CD4-positive, alpha-beta T cell treated with Interleukin-17A for 4 hours (primary cell): ENCODE results near the gene CCL14.
"Not testable (repeated sequence)": the region's sequence is repeated elsewhere in the genome, so short reads cannot be mapped to it uniquely, and the experiment has no call there.

Experiments
- DNase-seq: peaks from one replicate; pipeline ENCODE4 v3.0.0-alpha.2; 2020; ENCODE audit warnings: mixed read lengths

Gene CCL14

DNA sequence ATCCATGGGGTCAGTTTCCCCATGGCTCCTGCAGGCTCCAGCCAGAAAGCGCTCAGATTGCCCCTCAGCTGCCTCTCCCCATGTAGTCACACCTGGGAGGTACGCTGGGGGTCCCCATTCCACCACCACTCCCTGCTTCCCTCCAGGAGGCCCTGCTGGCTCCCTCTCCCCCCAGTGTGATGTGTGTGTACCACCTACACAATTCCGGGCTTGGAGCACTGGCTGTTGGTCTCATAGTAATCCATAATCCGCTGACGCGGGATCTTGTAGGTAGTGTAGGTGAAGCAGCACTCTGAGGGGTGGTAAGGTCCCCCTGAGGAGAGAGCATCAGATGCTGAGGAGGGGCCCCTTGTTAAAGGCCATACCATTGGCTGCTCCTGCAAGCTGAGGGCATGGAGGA is 2.4 kb downstream of the CCL14 start:
- DNase-seq: no peak

DNA sequence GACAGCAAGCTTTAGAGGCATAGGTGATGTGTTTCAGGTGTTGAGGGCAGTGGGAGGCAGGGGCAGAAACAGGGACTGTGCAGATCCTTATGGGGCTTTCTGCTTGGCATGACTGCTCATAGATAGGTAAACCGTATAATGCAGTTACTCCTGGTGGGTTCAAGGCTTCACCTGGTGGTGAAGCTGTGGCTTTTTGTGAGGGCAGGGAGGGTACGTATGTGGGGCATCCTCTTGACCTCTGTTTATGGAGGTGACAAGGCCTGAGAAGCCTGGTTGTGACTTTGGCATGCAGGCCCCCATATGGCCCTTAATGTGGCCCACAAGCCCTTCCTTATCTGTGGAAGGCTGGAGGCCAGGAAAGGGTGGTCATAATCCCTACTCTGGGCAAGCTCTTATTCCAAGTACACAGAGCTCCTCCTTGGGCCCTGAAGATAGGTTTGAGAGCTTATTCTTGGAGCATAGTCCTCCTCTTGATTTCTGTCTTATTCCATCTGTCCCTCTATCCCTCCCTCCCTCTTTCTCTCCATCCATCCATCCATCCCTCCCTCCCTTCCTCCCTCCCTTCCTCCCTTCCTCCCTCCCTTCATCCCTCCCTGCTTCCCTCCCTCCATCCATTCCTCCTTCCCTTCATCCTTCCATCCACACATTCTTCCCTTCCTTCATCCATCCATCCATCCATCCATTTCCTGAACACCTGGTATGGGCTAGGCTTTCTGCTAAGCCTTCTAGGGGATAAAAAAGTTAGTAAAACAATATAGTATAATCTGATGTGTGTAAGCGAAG is 3.9 kb downstream of the CCL14 start:
- DNase-seq: no peak

DNA sequence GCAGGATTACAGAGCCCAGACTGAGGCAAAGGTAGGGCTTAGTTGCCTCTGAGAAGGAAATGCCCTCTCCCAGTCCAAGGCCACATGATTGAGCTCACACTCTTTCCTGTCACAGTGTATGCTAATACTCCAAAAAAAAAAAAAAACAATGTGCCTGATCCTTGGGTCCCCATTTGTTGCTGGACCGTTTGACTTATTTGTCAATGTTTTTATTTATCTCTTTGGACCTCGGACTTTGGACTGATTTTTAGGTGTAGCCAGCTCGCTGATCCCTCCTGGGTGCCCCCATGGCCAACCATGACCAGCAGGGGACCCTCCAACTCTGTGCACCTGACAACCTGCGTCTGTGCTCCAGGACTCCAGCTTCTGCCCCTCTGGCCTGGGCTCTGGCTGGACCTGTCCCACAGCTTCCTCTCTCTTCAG is 4.6 kb downstream of the CCL14 start:
- no peak for DNase-seq

DNA sequence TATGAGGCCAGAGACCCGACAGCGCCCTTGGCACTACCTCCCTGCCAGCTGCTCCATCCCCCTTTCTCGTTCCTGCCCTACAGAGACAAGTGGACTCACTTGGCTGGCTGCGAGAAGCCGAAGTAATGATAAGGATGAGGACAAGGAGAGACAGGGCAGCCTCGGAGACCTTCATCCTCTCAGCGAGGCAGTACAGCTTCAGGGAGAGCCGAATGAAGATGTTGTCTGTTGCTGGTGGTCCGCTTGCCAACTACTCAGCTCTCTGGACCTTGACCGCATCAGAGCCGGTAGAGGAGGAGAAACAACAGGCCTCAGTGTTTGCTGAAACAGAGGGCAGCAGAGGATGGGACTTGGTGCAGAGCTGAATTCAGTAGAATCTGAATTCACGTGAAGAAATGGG is 5.3 kb downstream of the CCL14 start, which contains the start of gene CCL16:
TSS of gene CCL16 (minus strand) at position 252 of the 400 bp plus-strand sequence. CDS start at position 175, 77 bp downstream.
- DNase-seq: no peak

DNA sequence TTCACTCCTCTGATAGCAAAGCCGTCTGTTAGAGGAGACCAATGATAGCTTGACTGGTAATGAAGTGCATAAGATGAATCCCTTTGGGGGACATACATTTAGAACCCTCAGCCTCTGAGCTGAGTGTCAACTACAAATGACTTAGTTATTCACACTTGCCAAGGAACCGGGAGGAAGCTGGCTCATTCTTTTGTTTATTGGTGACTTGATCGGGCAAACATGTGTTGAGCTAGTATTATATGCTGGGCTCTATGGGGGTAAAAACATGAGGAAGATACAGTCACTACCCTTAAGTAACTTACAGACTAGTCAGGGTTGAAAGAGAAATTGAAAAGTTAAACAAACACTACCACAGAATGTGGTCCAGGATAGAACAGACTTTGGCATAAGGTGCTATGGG is 8.2 kb downstream of the CCL14 start:
- DNase-seq: no peak

DNA sequence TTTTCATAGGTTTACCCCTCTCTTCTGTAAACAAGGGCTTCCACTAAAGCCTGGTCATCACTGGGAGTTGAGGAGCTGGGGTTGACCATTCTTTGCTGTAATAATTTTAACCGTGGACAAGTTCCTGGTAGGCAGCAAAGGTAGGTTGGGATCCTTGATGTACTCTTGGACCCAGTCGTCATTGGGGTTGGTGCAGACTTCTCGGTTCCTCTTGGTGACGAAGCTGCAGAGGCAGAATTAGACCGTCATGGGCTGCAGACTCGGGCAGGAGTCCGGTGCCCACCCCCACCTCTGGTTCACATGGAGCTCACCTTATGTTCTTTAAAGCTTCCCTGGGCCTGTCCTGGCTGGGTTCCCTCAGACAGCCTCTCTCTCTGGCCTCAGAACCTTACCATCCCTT is 9.0 kb downstream of the CCL14 start:
- DNase-seq: no peak

DNA sequence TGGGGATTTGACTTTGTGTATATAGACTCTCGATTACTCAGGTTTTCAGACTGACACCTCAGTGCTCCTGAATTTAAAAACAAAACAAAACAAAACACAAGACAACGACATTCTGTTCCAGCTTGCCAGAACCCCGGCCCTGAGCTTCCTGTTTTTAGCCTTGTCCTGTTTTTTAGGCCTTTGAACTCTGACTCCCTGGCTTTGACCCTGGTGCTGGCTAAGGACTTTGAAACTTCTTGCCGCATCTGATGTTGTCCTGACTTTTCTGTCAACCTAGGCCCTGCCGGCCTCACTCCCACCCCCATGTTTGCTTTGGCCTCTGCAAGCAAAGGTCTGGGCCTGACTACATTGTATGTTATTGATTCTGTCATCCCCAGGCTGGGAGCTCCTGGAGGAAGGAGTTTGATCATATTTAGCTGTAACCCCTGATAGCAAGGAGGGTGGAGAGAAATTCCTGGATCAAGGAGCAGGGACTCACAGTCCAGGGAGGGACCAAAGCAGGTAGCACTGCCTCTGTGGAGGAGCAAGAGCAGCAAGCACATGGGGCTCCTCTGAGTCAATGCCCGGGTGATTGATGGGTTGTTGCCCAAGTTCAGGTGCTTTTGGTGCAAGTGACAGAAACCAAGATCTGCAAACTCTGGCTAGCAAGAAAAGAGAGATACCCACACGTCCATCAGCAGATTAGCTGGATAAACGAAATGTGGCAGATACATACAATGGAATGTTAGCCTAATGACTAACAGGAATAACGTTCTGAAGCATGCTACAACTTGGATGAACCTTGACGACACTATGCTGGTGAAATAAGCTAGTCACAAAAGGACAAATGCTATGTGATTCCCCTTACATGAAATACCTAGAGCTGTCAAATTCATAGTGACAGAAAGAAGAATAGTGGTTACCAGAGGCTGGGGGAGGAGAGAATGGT is 12.9 kb downstream of the CCL14 start:
- DNase-seq: no peak

DNA sequence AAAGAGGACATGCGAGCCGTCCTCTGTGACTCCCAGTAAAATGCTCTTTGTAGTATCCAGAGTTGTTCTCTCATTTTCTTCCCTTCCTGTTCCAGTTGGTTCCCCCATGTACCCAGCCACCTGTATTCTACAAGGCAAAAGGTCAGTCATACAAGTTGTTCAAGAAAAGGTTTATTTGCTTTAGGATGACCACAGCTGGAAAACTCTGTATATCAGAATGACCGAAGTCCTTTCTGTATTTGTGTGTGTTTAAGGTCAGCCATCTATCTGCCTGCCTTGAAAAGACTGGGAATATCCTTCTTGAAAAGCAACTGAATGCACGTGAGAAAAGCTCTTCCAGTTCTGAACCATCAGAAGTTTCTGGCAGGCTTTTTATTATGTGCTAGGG is 13.6 kb downstream of the CCL14 start:
- no peak for DNase-seq

DNA sequence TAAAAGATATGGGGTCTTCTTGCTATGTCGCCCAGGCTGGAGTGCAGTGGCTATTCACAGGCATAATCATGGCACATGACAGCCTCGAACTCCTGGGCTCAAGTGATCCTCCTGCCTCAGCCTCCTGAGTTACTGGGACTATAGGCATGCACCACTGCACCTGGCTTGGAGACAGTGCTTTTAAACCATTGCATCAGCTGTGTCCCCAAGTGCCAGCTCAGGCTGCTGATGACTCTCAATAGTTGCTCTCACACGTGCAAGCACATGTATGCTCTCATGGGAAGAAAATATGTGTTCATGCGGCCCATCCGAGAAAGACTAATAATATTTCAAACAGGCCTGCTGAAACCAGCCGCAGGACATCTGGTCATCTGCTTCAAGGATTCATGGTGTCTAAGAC is 14.0 kb downstream of the CCL14 start:
- no peak for DNase-seq

DNA sequence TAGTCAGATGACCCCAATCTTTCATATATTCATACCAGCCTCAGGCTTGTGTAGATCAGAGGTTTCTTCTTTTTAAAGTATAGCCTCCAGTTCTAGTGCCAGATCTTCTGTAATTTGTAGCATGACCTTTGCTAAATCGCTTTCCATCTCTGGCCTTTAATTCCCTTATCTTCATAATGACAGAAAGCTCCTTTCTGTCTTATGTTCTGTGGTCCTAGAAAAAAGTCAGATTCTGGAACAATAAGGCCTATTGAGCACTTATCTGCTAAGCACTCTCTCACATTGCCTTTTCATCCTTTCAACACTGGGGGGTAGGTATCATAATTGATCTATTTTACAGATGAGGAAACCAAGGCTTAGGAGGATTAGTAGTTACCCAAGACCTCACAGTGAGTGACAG is 14.5 kb downstream of the CCL14 start:
- no peak for DNase-seq

DNA sequence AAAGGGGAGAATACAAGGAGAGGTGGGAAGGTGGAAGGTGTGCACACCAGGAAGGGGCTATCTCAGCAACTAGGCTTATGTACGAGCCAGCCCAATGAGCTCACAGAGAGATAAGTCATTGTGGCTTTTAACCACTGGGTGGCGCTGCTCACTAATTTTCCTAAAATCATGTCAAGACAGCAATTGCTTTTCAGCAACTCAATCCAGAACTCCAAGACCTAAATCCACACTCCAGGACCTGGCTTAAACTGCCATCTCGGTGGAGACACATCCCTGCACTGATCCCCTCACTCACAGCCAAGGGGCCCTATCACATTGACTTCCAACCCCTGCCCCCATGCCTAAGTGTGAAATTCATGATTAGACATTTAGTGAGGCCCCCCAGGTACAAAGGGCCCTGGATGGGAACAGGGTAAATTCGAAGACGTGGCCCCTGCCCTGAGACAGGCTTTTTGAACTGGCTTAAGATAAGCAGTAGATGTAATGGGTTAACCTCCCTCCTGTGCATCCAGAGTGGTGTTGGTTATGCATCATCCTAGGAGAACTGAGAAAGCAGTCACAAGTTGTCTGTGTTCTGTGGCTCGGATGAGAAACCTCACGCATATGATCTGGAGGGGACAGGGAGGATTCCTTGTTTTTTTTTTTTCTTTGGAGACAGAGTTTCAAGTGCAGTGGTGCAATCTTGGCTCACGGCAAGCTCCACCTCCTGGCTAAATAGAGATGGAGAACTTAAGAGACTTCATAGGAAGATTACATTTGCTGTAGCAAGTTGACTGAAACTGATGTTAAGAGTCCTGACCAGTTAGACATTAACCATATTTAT is 16.8 kb downstream of the CCL14 start:
- DNase-seq: peak; percentile 73

DNA sequence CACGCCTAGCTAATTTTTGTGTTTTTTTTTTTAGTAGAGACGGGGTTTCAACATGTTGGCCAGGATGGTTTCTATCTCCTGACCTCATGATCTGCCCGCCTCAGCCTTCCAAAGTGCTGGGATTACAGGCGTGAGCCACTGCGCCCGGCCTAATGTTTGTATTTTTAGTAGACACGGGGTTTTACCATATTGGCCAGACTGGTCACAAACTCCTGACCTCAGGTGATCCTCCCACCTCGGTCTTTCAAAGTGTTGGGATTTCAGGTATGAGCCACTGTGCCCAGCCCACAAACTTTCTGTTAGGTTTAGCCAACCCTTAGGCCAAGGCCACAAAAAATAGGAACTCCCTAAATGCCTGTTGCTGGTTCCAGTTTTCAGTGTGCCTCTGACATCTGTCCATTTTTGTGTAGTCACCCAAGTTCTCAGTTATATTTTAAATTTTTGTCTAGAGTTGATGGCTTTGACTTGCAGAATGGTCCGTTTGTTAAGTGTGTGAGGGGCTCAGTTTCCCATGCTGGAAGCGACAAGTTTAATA is 17.9 kb downstream of the CCL14 start:
- DNase-seq: no peak

DNA sequence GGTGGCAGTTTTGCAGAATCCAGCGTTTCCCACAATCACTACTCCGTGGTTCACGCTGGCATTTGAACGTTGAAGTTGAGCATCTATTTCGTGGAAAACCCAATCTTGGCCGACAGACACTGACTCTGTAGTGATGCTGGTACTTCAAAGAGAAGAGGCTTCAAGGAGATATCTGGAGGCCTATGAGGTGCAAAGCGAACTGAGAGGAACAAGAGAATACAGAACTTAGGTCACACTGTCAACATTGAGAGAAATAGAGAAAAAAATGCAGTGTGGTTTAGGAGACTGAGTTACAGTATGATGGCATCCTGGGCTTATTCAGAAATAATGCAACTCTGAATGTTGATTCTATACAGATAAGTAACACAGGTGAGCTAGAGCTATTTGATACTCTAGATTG is 21.3 kb downstream of the CCL14 start:
- no peak for DNase-seq

DNA sequence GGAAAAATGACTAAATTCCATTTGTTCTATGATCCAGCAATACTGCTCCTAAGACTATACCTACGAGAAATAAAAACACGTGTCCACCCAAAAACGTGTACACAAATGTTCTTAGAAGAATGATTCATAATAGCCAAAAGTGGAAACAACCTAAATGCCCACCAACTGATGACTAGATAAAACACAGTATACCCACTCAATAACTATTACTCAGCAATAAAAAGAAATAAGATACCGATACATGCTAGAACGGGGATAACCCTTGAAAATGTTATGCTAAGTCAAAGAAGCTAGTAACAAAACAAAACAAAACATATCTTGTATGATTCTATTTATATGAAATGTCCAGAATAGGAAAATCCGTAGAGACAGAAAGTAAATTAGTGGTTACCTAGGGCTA is 22.9 kb downstream of the CCL14 start:
- DNase-seq: no peak

DNA sequence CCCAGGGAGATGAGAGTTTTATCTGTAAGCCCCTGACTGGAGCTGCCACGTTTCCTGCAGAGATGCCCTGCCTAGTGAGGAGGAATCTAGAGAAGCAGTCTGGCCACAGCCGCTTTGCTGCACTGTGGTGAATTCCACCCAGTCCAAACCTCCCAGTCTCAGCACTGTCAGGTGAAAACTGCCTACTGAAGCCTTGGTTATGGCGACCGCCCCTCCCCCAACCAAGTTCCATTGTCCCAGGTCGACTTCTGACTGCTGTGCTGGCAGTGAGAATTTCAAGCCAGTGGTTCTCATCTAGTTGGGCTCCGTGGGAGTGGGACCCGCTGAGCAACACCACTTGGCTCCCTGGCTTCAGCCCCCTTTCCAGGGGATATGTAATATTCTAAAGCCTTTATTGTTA is 32.8 kb downstream of the CCL14 start:
- DNase-seq: no peak

DNA sequence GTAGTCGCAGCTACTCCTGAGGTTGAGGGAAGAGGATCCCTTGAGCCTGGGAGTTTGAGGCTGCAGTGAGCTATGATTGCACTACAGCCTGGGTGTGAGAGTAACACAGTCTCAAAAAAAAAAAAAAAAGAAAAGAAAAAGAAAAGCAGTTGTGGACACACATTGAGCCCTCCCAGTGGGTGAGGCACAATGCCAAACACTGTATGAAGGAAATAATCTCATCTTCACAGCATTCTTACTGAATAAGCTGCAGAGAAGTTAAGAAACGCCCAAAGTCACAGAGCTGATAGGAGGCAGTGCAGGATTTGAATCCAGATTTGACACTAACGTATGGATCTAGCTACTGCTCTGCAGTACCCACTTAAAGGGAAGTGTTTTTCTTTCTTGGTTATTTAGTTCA is 37.1 kb downstream of the CCL14 start:
- DNase-seq: no peak

DNA sequence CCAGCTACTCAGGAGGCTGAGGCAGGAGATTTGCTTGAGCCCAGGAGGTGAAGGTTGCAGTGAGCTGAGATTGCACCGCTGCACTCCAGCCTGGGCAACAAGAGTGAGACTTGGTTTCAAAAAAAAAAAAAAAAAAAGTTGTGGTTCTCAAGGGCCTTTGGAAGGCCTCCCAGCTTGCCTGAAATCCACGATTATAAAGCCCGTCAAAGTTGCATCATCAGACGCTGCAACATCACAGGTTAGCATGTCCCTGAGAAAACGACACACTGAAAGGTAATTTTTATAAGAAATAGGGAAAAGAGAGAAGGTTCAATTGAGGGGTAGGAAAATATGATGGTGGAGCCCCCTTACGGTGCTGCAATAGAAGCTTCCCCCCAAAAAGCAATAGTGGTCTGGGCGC is 38.4 kb downstream of the CCL14 start:
- no peak for DNase-seq

DNA sequence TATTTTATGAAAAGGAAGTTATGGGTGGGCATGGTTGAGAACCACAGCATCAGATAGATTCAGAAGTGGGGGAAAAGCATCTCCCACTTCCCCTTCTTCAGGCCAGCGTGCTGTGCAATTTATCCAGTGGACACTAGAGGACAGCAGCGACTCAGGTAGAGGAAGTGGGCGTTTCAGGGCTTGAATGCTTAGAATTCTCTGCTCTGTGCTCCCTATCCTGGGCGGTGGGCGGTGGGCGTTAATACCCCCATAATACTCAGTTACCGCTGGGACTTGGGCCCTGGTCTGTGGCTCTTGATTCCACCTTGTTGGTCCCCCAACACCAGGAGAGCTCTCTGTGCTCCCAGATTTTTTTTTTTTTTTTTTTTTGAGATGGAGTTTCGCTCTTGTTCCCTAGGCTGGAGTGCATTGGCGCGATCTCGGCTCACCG is 39.4 kb downstream of the CCL14 start:
- DNase-seq: peak; percentile 45

DNA sequence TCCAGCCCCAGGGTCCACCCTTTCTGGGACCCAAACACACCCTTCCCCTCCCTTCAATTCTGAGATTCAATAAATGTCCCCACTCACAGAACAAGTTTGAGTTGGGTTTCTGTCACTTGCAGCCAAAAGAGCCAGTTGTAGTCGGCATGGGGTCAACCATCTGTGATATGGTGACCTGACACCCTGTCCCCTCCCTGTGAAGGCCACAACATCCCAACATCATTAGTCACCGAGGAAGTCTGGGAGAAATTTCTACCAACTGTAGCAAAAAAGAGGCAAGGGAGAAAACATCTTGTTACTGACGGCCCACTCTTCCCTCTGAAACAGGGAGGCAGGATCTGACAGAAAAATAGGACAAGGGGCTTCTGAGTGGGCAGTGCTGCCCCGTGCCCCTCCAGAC is 42.4 kb downstream of the CCL14 start:
- no peak for DNase-seq

DNA sequence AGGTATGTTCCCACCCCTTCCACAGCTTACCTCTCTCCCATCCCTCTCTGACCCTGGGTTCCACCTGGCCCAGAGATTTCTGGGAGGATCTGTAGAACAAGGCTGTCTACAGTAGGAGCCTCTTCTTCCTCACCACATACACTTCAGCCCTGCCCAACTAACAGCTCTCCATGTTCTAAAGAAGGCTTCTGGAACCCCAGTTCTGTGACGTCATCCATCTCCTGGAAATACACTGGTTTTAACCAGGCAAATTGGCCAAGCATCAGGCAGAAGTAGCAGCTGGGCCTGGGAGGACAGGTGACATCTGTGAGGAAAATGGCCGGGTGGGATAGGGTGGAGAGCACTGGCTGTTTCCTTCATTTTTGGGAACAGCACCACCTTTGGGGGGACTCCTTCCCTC is 43.0 kb downstream of the CCL14 start, which contains the start of gene LYZL6:
TSS of gene LYZL6 (minus strand) at position 177 of the 400 bp plus-strand sequence. CDS start 4,357 bp downstream, outside the sequence.
- DNase-seq: no peak

DNA sequence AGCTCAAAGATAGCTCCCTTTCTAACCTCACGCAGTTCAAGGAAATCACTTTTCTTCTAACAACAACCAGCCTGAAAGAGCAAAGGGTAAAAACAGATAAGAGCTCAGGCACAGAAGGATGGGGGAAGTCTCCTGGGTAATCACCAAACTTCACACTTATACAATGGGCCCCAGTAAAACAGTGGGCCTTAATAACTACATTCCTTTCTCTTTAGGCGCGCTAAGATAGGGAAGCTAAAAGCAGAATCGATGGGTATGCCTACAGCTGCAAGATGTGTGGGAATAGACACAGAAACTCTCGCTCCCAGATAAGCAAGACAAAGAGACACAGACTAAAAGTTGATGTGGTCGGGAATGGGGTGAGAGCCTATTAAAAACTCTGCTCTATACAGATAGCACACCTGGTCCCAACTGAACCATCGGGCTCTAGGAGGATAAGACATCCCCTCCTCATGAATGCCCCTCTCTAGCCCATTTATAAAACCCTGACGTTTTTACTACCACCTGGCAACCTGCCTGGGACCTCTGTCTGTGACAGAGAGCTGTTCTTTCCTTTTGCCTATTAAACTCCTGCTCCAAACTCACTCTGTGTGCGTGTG is 43.8 kb downstream of the CCL14 start:
- no peak for DNase-seq

DNA sequence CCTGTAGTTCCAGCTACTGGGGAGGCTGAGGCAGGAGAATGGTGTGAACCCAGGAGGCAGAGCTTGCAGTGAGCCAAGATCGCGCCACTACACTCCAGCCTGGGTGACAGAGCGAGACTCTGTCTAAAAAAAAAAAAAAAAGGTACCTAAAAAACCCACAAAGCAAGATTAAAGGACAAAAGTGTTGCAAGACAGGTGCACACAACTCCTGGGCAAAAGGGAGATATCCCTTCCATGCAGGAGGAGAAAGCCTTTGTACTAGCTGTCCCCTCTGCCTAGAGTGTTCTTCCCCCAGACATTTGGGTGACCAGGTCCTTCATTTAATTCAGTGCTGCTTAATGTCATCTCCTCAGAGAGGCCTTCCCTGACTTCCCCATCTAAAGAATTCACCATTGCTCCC is 48.0 kb downstream of the CCL14 start:
- not testable (repeated sequence) for DNase-seq
